ENCODE results near the gene ZNF835.

ZNF835 gene

DNA sequence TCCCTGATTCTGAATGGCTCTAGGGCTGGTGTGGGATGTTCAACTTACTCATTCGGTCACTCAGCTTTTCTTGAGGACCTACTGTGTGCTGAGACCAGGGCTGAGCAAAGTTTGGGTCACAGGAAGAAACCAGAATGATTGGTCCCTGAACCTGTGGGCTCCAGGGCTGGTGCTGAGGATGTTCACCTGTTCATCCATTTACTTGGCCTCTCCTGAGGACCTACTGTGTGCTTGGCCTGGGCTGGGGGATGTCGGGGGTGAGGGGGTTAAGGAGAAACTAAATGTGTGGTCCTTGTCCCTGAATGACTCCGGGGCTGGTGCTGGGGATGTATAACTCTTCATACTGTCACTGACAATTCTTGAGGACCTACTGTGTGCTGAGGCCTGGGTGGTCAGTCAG lies 10.3 kb downstream of the ZNF835 start:
- DNase-seq, result no peak

GRCh38 chr19:56660381-56661107 lies 11.0 kb downstream of the ZNF835 start:
- DNase-seq, result no peak

DNA sequence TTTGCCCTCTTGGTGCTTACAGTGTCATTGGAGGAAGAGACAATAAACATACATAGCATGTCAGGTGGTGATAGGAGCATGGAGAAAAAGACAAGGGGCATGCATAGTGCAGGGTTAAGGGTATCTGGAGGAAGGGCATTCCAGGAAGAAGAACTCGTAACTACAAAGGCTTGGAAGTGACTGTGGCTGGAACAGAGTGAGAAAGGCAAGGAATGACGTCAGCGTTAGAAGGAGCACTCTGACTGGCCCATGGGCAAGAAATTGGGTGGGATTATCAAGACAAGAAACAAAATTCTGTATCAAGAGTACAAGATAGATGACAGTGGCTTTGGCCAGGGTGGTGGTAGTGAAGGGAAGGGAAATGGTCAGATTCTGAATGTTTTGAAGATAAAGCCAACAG lies 17.4 kb downstream of the ZNF835 start:
- no peak for DNase-seq

GRCh38 chr19:56643460-56643955 lies 28.0 kb downstream of the ZNF835 start:
- no peak for DNase-seq

- DNase-seq, result no peak
Observed at GRCh38 chr19:56642711-56643459, 28.7 kb downstream of the ZNF835 start, which contains the start of gene SMIM17. TSS of gene SMIM17 (plus strand) at chr19:56643159. CDS start at chr19:56645668, 2,509 bp downstream.

DNA sequence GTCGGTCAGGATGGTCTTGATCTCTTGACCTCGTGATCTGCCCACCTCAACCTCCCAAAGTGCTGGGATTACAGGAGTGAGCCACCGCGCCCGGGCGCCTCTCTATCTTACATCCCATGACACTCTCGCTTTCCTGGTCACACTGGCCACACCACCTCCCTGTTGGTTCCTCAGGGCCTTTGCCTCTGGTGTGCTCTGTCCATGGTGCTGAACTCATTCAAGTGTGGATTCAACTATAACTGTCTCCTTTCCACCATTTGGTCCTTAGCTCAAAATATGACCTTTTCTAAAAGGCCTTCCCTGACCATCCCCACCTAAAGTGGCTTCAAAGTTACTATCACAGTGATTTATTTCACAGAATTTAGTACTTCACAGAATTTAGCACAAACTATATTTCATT lies 32.3 kb downstream of the ZNF835 start:
- DNase-seq, result no peak

DNA sequence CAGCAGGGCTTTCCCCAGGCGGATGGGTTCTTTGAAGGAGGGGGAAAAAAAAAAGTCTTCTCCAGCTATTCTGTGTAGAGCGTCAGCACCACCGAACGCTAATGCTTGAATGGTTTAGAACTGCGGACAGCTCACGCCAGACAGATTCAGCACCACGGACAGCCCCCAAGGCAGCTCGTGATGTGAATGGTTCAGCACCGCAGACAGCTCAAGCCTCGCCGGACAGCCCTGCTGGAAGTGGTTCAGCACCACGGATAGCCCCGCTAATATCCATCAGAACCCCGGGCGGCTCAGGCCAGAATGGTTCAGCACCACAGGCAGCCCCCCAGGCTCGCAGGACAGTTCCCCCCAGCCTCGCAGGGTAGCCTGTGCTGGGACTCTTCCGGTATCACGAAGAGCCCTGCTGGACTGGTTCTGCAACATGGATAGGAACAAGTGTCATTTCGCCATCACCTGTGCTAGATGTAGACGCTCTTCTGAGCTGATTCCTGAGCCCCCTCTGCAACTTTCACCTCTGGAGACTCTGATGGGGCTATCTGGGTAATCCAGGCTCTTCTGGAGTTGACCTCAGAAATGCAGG lies 33.5 kb downstream of the ZNF835 start:
- no peak for DNase-seq

- no peak for DNase-seq
Observed at GRCh38 chr19:56633021-56633420, 38.5 kb downstream of the ZNF835 start.

- no peak for DNase-seq
Observed at GRCh38 chr19:56625708-56626107, 45.8 kb downstream of the ZNF835 start.

- DNase-seq, result no peak
Observed at GRCh38 chr19:56623006-56623405, 48.6 kb downstream of the ZNF835 start.

- no peak for DNase-seq
Observed at GRCh38 chr19:56622374-56622773, 49.2 kb downstream of the ZNF835 start.

GRCh38 chr19:56619121-56619520 lies 52.4 kb downstream of the ZNF835 start:
- DNase-seq, result no peak

DNA sequence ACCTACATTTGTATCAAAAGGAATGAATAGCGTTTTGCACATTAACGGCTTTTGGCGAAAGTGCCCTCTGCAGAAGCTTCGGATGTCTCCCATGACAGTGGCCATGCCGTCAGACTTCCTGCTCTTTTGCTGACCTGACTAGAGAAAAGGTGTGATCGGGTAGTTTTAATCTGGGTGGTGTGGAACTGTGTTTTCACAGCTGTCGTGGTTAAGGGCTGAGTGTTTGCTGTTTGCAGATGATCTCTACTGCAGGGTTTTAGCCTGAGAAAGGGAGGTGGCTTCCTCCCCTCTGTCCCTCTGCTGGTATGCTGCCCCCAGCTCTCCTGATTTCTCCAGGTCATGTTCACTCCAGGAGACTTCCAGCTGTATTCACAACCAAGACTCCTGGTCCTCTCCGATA lies 54.0 kb downstream of the ZNF835 start:
- DNase-seq, result no peak

- DNase-seq, result no peak
Observed at GRCh38 chr19:56613639-56614038, 57.9 kb downstream of the ZNF835 start.

- no peak for DNase-seq
Observed at GRCh38 chr19:56612737-56613136, 58.8 kb downstream of the ZNF835 start.
